ENCODE measurements around the gene TMEM100.

DNA sequence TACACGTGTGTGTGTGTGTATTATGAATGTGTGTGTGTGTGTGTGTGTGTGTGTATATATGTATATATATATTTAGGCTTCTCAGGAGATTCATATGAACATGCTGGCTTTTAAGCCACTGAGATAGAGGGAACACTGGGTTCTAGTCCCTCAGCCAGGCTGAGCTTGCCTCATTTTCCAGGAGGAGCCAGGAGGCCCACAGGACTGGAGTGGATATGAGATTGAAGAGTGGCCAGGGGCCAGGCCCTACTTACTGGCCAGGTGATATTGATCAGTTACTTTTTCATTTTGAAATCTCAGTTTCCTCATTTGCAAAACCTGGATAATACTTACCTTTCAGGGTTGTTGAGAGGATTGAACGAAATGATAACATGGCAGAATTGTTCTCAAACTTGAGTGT, 34.0 kb upstream of the TMEM100 start:
- TF ChIP-seq, protein P1, sequence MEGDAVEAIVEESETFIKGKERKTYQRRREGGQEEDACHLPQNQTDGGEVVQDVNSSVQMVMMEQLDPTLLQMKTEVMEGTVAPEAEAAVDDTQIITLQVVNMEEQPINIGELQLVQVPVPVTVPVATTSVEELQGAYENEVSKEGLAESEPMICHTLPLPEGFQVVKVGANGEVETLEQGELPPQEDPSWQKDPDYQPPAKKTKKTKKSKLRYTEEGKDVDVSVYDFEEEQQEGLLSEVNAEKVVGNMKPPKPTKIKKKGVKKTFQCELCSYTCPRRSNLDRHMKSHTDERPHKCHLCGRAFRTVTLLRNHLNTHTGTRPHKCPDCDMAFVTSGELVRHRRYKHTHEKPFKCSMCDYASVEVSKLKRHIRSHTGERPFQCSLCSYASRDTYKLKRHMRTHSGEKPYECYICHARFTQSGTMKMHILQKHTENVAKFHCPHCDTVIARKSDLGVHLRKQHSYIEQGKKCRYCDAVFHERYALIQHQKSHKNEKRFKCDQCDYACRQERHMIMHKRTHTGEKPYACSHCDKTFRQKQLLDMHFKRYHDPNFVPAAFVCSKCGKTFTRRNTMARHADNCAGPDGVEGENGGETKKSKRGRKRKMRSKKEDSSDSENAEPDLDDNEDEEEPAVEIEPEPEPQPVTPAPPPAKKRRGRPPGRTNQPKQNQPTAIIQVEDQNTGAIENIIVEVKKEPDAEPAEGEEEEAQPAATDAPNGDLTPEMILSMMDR (conservative IDR thresholded peaks at IDR 0.05; ENCODE audit: low read length) = no peak
- TF ChIP-seq EZH2phosphoT487 (IDR thresholded peaks at IDR 0.05; ENCODE audit: borderline replicate concordance) = no peak

Data from Loucy (cell line).